Hepatocyte (in vitro differentiated cells): ENCODE data around the gene CMIP. TPM values are rescaled to one million over a fixed set of nuclear protein-coding genes. Genes with fewer than 3 reads are reported as not detected.

Experiments used
- DNase-seq: peaks from one replicate; pipeline ENCODE4 v3.0.0-alpha.2; 2016; ENCODE audit warnings: low spot score
- H2AFZ ChIP-seq: fragments of 200-600 bp; sonication (generic); 2 replicates; pipeline ENCODE4 v1.6.0; 2016; ENCODE audit warnings: antibody characterized with exemption, mild to moderate bottlenecking
- H3K27ac ChIP-seq: fragments of 200-600 bp; sonication (generic); 2 replicates; pipeline ENCODE4 v1.5.1; 2016; ENCODE audit warnings: mild to moderate bottlenecking
- H3K27me3 ChIP-seq: fragments of 200-600 bp; sonication (generic); 2 replicates; pipeline ENCODE4 v1.6.1; 2016
- H3K36me3 ChIP-seq: fragments of 200-600 bp; sonication (generic); replicated peaks from 2 replicates; pipeline ENCODE4 v1.5.1; 2016; ENCODE audit warnings: low read depth; ENCODE audit not compliant: insufficient read depth
- H3K4me1 ChIP-seq: fragments of 200-600 bp; sonication (generic); 2 replicates; pipeline ENCODE4 v1.5.1; 2016; ENCODE audit warnings: mild to moderate bottlenecking, moderate library complexity; ENCODE audit not compliant: insufficient read depth
- H3K4me2 ChIP-seq: fragments of 200-600 bp; sonication (generic); 2 replicates; pipeline ENCODE4 v1.6.0; 2016
- H3K4me3 ChIP-seq: fragments of 200-600 bp; sonication (generic); 2 replicates; pipeline ENCODE4 v1.5.1; 2016; ENCODE audit warnings: mild to moderate bottlenecking
- H3K79me2 ChIP-seq: fragments of 200-600 bp; sonication (generic); 2 replicates; pipeline ENCODE4 v1.6.0; 2017; ENCODE audit warnings: mild to moderate bottlenecking
- H3K9me2 ChIP-seq: fragments of 200-600 bp; sonication (generic); replicated peaks from 2 replicates; pipeline ENCODE4 v1.6.0; 2017; ENCODE audit warnings: mild to moderate bottlenecking; ENCODE audit not compliant: insufficient read depth
- H3K9me3 ChIP-seq: fragments of 200-600 bp; sonication (generic); 2 replicates; pipeline ENCODE4 v1.5.1; 2016; ENCODE audit warnings: low read depth, mild to moderate bottlenecking
- H4K20me1 ChIP-seq: fragments of 200-600 bp; sonication (generic); 2 replicates; pipeline ENCODE4 v1.6.0; 2016; ENCODE audit warnings: mild to moderate bottlenecking; ENCODE audit not compliant: insufficient read depth, poor library complexity, severe bottlenecking
- EZH2 ChIP-seq: fragments of 200-600 bp; sonication (generic); IDR thresholded peaks from 2 replicates; pipeline ENCODE4 v1.6.1; 2016; ENCODE audit warnings: antibody characterized with exemption, mild to moderate bottlenecking, borderline replicate concordance
- EZH2phosphoT487 ChIP-seq: fragments of 200-600 bp; sonication (generic); IDR thresholded peaks from one replicate; pipeline ENCODE4 v1.6.1; 2018; ENCODE audit warnings: antibody characterized with exemption, mild to moderate bottlenecking, low read depth, moderate library complexity; ENCODE audit not compliant: unreplicated experiment, severe bottlenecking
- WGBS: methylation state at CpG from one replicate; pipeline ENCODE4 v1.1.6; 2016; ENCODE audit warnings: low lambda C conversion rate; ENCODE audit errors: missing lambda C conversion rate; 5-methylcytosine and 5-hydroxymethylcytosine counted together
- polyA plus RNA-seq: library from polyadenylated mRNA; unstranded; fragments of >200 nt; fragmentation: Nextera tagmentation; extraction: Ambion mirVana; gene quantifications from 2 replicates; pipeline ENCODE4 v1.2.1, GENCODE V29; 2016
- total RNA-seq: library from RNA; depleted of rRNA; stranded (reverse); fragments of >200 nt; gene quantifications from 2 replicates; pipeline ENCODE4 v1.2.3, GENCODE V29; 2014
- TF ChIP-seq, protein P1 (sequence below): fragments of 200-600 bp; sonication (generic); IDR thresholded peaks from 2 replicates; pipeline ENCODE4 v1.5.1; 2016; ENCODE audit warnings: antibody characterized with exemption, mild to moderate bottlenecking; ENCODE audit not compliant: poor library complexity

CMIP gene
- total and polyA plus RNA-seq, 2 experiments from 2014 or later, result 5.8 to 17.8 TPM

DNA sequence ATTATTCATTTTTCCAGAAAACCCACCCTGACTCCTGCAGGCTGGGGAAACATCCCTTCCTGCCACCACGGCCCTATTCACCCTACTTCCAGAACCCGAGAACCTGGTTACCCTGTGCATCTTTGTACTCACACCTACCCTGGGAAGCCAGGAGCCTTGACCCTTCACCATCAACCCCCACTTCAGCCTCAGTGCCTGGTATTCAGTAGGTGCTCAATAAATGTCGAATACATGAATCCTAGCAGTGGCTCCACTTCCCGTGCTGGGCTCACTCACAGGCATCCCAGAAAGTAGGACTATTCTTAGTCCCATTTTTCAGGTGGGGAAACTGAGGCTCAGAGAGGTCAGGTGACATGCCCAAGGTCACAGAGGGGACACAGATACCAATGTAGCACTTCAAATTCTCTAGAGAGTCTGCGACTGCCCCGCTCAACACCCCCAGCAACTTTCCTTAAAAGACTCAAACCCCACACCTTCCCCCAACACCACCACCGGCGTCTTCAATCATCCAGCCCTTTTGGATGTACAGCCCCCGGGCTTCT, 36.1 kb upstream of the CMIP start:
- no peak overlapping the region for H3K27ac ChIP-seq
- H3K36me3 ChIP-seq, result no peaks in the 10 kb centered on the region
- no peaks in the 10 kb centered on the region for H3K79me2 ChIP-seq
- H3K4me2 ChIP-seq, result no peak overlapping the region
- H4K20me1 ChIP-seq, result no peaks in the 10 kb centered on the region
- H3K27me3 ChIP-seq, result no peaks in the 10 kb centered on the region
- H3K9me3 ChIP-seq, result no peaks in the 10 kb centered on the region
- no peak overlapping the region for H2AFZ ChIP-seq
- H3K9me2 ChIP-seq, result no peaks in the 10 kb centered on the region
- no peak for DNase-seq
- TF ChIP-seq EZH2phosphoT487 (no peak), EZH2 (no peak)
- TF ChIP-seq, protein P1, sequence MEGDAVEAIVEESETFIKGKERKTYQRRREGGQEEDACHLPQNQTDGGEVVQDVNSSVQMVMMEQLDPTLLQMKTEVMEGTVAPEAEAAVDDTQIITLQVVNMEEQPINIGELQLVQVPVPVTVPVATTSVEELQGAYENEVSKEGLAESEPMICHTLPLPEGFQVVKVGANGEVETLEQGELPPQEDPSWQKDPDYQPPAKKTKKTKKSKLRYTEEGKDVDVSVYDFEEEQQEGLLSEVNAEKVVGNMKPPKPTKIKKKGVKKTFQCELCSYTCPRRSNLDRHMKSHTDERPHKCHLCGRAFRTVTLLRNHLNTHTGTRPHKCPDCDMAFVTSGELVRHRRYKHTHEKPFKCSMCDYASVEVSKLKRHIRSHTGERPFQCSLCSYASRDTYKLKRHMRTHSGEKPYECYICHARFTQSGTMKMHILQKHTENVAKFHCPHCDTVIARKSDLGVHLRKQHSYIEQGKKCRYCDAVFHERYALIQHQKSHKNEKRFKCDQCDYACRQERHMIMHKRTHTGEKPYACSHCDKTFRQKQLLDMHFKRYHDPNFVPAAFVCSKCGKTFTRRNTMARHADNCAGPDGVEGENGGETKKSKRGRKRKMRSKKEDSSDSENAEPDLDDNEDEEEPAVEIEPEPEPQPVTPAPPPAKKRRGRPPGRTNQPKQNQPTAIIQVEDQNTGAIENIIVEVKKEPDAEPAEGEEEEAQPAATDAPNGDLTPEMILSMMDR, result no peak
- no peak overlapping the region for H3K4me3 ChIP-seq
- no peaks in the 10 kb centered on the region for H3K4me1 ChIP-seq
- 91% methylated on average over 9 of the region's 9 CpGs for WGBS

DNA sequence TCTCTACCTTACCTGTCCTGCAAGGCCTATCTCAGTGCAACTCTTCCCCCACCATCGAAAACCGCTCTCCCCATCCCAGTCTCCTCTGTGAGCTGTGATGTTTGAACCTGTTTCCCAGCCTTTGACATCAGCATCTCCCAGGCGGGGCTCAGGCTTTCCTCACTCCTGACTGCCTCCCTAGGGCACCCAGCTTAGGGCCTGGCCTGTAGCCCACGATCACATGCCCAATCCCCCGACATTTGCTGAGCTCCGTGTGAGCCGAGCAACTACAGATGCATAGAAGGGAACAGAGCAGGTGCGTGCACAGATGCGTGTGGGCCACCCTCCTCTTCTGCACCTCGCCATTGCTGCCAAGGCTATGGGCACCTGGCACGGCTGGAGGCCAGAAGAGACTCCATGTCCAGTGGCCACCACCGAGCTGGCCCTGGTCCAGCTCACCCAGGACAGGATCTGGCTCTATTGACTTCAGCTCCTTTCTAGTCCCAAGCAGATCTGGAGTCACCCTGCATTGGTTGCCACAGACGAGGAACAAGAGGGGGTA, 35.5 kb upstream of the CMIP start:
- H3K9me2 ChIP-seq, result no peaks in the 10 kb centered on the region
- H3K4me2 ChIP-seq, result no peak overlapping the region
- no peak for DNase-seq
- H3K4me3 ChIP-seq, result no peak overlapping the region
- no peaks in the 10 kb centered on the region for H4K20me1 ChIP-seq
- 92% methylated on average over 13 of the region's 13 CpGs for WGBS
- TF ChIP-seq EZH2phosphoT487 (no peak), EZH2 (no peak)
- TF ChIP-seq, protein P1, result no peak
- H3K4me1 ChIP-seq, result no peaks in the 10 kb centered on the region
- H3K36me3 ChIP-seq, result no peaks in the 10 kb centered on the region
- H3K27ac ChIP-seq, result no peak overlapping the region
- no peak overlapping the region for H2AFZ ChIP-seq
- no peaks in the 10 kb centered on the region for H3K79me2 ChIP-seq
- no peaks in the 10 kb centered on the region for H3K27me3 ChIP-seq
- no peaks in the 10 kb centered on the region for H3K9me3 ChIP-seq

DNA sequence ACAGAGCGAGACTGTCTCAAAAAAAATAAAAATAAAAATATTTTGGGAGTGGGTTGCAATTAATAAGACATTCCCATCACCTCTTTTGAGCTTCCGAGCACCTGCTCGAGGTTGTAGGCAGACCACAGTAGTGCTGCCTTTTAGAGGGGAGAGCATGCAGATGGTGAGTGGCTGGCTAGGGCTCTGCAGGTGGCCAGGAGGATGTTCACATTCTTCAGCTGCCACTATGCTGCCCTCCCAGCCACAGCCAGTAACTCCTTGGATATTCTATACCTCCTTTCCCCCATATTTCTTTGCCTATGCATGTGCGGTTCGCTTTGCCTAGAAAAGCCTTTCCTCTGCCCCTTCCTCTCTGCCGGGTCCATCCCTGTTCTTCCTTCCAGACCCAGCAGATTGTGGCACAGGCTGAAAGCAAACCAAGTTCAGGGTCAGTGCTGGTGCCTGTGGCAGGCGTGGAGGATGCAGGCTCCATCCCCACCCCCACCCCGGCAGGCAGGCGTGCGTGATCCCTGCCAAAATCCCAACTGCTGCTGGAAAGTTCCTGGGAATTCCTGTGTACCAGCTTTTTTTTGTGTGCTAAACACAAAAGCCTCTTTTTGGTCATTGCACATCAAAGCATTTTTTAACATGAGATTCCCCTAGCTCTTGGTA, 33.8 kb upstream of the CMIP start:
- Histone ChIP-seq H3K4me2 (no peak overlapping the region), H3K9me3 (no peaks in the 10 kb centered on the region), H3K27ac (no peak overlapping the region), H3K36me3 (no peaks in the 10 kb centered on the region), H4K20me1 (no peaks in the 10 kb centered on the region), H3K9me2 (no peaks in the 10 kb centered on the region), H2AFZ (no peak overlapping the region), H3K4me1 (peaks cover 4% of the 10 kb centered on the region), H3K79me2 (no peaks in the 10 kb centered on the region), H3K4me3 (no peak overlapping the region), H3K27me3 (no peaks in the 10 kb centered on the region)
- WGBS, result 63% methylated on average over 10 of the region's 10 CpGs
- no peak for DNase-seq
- no peak for TF ChIP-seq EZH2
- TF ChIP-seq EZH2phosphoT487, result no peak
- TF ChIP-seq, protein P1, result no peak
